ENCODE measurements around the gene SPP2. TPM values are rescaled to one million over a fixed set of nuclear protein-coding genes. Genes with fewer than 3 reads are reported as not detected.

The SPP2 gene
- total RNA-seq, 1 donor from 2014 or later = not detected

GRCh38 chr2:234099266-234099665, 48.8 kb downstream of the SPP2 start:
- H3K4me3 Mint-ChIP-seq = no peak overlapping the region
- H3K27ac Mint-ChIP-seq (ENCODE audit: unreplicated experiment) = no peak overlapping the region
- no peaks in the 10 kb centered on the region for H3K9me3 Mint-ChIP-seq

GRCh38 chr2:234100686-234101085, 50.2 kb downstream of the SPP2 start:
- Mint-ChIP-seq H3K9me3 (no peaks in the 10 kb centered on the region), H3K36me3 (ENCODE audit: low read depth) (no peaks in the 10 kb centered on the region), H3K4me3 (no peak overlapping the region), H3K4me1 (peaks cover 9% of the 10 kb centered on the region), H3K27ac (ENCODE audit: unreplicated experiment) (no peak overlapping the region), H3K27me3 (ENCODE audit: low read depth) (no peaks in the 10 kb centered on the region)
- TF ChIP-seq CTCF (conservative IDR thresholded peaks at IDR 0.05) = no peak
- no peak for DNase-seq (ENCODE audit: low read depth, low spot score)

More at GRCh38 chr2:234099266-234099665, 48.8 kb downstream of the SPP2 start:
- H3K4me1 Mint-ChIP-seq = peaks cover 9% of the 10 kb centered on the region
- DNase-seq (ENCODE audit: low read depth, low spot score) = no peak
- no peaks in the 10 kb centered on the region for H3K36me3 Mint-ChIP-seq (ENCODE audit: low read depth)
- no peak for TF ChIP-seq CTCF (conservative IDR thresholded peaks at IDR 0.05)
- no peaks in the 10 kb centered on the region for H3K27me3 Mint-ChIP-seq (ENCODE audit: low read depth)

GRCh38 chr2:234102112-234102511, 51.6 kb downstream of the SPP2 start:
- H3K27ac Mint-ChIP-seq (ENCODE audit: unreplicated experiment) = no peak overlapping the region

GRCh38 chr2:234107861-234108260, 57.4 kb downstream of the SPP2 start:
- Mint-ChIP-seq H3K4me1 (no peaks in the 10 kb centered on the region), H3K9me3 (no peaks in the 10 kb centered on the region), H3K27ac (ENCODE audit: unreplicated experiment) (no peak overlapping the region), H3K4me3 (no peak overlapping the region), H3K27me3 (ENCODE audit: low read depth) (no peaks in the 10 kb centered on the region), H3K36me3 (ENCODE audit: low read depth) (no peaks in the 10 kb centered on the region)
- no peak for DNase-seq (ENCODE audit: low read depth, low spot score)
- no peak for TF ChIP-seq CTCF (conservative IDR thresholded peaks at IDR 0.05)

More at GRCh38 chr2:234102112-234102511, 51.6 kb downstream of the SPP2 start:
- Mint-ChIP-seq H3K9me3 (no peaks in the 10 kb centered on the region), H3K36me3 (ENCODE audit: low read depth) (no peaks in the 10 kb centered on the region), H3K4me1 (peaks cover 9% of the 10 kb centered on the region), H3K27me3 (ENCODE audit: low read depth) (no peaks in the 10 kb centered on the region), H3K4me3 (no peak overlapping the region)
- DNase-seq (ENCODE audit: low read depth, low spot score) = no peak
- TF ChIP-seq CTCF (conservative IDR thresholded peaks at IDR 0.05) = no peak

- Mint-ChIP-seq H3K4me1 (no peaks in the 10 kb centered on the region), H3K36me3 (ENCODE audit: low read depth) (no peaks in the 10 kb centered on the region), H3K27me3 (ENCODE audit: low read depth) (no peaks in the 10 kb centered on the region), H3K4me3 (no peak overlapping the region), H3K9me3 (peaks cover 4% of the 10 kb centered on the region), H3K27ac (ENCODE audit: unreplicated experiment) (no peak overlapping the region)
- DNase-seq (ENCODE audit: low read depth, low spot score) = no peak
- TF ChIP-seq CTCF (conservative IDR thresholded peaks at IDR 0.05) = no peak
These were observed 58.8 kb downstream of the SPP2 start for GRCh38 chr2:234109321-234109720.

- Mint-ChIP-seq H3K27me3 (ENCODE audit: low read depth) (no peaks in the 10 kb centered on the region), H3K27ac (ENCODE audit: unreplicated experiment) (no peak overlapping the region), H3K4me3 (no peak overlapping the region), H3K9me3 (peaks cover 4% of the 10 kb centered on the region), H3K4me1 (no peaks in the 10 kb centered on the region), H3K36me3 (ENCODE audit: low read depth) (no peaks in the 10 kb centered on the region)
- no peak for TF ChIP-seq CTCF (conservative IDR thresholded peaks at IDR 0.05)
- no peak for DNase-seq (ENCODE audit: low read depth, low spot score)
These were observed 59.7 kb downstream of the SPP2 start for GRCh38 chr2:234110219-234110618.
